ENCODE data around the gene LRRC8D.
"Not testable (repeated sequence)": the region's sequence is repeated elsewhere in the genome, so short reads cannot be mapped to it uniquely, and the experiment has no call there.

LRRC8D gene

GRCh38 chr1:89918794-89919155 lies 97.9 kb downstream of the LRRC8D start:
- DNase-seq, result no peak

DNA sequence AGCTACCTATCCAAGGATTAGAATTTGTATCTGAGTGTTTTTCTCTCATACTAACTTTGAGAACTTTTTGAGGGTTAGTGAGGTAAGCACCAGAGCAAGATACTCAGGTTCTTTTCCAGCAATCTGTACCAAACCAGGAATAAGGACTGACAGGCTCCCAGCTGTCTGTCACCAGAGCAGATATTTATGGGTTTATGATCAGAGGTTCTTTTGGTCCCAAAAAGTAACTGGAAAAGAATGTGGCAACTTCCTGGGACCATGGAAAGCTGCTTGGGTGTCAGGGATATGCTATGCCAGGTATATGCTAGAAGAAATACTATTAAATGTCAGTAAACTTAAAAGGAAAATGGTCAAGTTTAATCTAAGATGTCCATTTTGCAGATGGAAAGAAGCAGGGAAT lies 98.3 kb downstream of the LRRC8D start:
- no peak for DNase-seq

- DNase-seq, result no peak
These were observed 102.1 kb downstream of the LRRC8D start for GRCh38 chr1:89922911-89923310.

DNA sequence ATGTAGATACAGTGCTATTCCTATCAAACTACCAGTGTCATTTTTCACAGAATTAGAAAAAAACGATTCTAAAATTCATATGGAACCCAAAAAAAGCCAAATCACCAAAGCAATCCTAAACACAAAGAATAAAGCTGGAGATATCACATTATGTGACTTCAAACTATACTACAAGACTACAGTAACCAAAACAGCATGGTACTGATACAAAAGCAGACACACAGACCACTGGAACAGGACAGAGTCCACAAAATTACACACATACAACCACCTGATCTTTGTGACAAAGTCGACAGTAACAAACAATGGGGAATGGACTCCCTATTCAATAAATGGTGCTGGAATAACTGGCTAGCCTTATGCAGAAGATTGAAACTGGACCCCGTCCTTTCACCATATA lies 102.7 kb downstream of the LRRC8D start:
- no peak for DNase-seq

DNA sequence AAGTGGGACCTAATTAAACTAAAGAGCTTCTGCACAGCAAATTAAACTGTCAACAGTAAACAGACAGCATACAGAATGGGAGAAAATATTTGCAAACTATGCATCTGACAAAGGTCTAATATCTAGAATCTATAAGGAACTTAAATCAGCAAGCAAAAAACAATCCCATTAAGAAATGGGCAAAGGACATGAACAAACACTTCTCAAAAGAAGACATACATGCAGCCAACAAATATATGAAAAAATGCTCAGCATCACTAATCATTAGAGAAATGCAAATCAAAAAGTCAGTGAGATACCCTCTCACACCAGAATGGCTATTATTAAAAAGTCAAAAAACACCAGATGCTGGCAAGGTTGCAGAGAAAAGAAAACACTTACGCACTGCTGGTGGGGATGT lies 103.2 kb downstream of the LRRC8D start:
- DNase-seq, result not testable (repeated sequence)

GRCh38 chr1:89927049-89927448 lies 106.2 kb downstream of the LRRC8D start:
- DNase-seq, result no peak

DNA sequence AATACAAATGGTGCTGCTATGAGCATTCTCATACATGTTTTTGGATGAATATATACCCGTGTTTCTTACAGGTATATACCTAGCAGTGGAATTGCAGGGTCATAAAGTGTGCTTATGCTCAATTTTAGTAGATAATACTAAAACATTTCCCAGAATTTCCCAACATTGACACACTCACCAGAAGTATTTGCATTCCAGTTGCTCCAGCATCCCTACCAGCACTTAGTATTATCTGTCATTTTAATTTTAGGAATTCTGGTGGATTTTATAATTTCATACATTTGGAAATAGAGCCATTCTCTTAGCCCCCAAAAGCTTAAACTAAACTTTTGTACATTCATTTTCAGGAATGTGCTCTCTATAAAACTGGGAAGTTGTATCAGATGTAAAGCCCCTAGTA lies 106.6 kb downstream of the LRRC8D start:
- no peak for DNase-seq

DNA sequence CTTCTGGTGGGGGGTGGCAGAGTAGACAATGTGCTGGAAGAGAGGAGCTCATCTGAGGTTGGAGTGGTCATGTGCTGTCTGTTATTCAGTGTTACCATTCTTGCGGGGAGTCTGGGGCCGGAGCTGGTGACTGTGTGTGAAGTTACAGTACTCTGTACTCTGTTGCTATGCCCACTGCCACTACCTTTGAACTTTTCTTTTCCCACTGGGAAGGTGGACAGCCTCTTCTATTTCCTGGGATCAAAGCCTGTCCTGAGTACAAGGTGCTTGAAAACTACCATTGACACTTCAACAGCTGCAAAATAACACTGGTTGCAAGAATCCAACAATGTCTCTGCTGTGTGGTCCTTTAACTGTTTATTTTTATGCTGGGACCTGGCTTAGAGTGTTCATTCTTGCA lies 107.7 kb downstream of the LRRC8D start:
- no peak for DNase-seq

DNA sequence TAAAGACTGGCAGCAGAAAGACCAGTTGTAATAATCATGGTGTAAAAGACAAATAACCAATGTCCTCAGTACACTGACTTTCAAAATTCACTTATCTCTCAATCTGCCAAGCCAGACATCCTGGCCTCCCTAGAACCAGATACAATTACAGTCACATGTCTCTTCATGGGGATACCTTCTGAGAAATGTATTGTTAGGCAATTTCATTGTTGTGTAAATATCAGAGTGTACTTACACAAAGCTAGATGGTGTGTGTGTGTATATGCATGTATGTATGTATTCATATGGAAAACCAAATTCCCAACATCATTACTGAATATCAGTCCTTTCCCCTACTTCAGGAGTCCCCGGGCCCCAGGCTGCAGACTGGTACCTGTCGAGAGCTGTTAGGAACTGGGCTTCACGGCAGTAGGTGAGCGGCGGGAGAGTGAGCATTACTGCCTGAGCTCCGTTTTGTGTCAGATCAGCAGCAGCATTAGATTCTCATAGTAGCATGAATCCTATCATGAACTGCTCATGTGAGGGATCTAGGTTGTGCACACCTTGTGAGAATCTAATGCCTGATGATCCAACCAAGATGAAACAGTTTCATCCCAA lies 108.7 kb downstream of the LRRC8D start:
- no peak for DNase-seq

DNA sequence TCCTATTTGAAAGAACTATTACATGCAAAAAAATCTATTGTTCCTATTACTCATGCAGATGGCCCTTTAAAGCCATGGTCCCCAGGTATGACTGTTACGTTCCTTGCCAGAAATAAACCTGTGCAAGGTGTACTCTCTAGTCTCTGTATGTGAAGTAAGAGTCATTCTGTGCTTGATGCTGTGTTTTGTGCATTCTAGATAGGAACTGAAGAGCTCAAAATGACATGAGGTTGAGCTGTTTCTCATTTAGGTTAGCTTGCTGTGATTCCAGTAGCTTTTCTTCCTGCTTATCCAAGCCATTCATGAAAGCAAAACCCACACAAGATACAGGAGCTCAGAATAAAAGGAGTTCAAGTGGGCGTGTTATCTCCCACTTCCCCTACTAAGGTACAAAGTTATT lies 109.7 kb downstream of the LRRC8D start:
- no peak for DNase-seq

GRCh38 chr1:89931964-89932363 lies 111.1 kb downstream of the LRRC8D start:
- DNase-seq, result no peak

GRCh38 chr1:89932598-89933364 lies 111.9 kb downstream of the LRRC8D start:
- no peak for DNase-seq

GRCh38 chr1:89934461-89934860 lies 113.6 kb downstream of the LRRC8D start:
- no peak for DNase-seq

DNA sequence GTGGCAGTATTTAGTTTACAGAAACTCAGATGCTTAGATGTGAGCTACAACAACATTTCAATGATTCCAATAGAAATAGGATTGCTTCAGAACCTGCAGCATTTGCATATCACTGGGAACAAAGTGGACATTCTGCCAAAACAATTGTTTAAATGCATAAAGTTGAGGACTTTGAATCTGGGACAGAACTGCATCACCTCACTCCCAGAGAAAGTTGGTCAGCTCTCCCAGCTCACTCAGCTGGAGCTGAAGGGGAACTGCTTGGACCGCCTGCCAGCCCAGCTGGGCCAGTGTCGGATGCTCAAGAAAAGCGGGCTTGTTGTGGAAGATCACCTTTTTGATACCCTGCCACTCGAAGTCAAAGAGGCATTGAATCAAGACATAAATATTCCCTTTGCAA lies 114.4 kb downstream of the LRRC8D start:
- peak; percentile 44 for DNase-seq

GRCh38 chr1:89936694-89937093 lies 115.9 kb downstream of the LRRC8D start:
- DNase-seq, result no peak

GRCh38 chr1:89938171-89939055 lies 117.6 kb downstream of the LRRC8D start:
- DNase-seq, result peak; percentile 62

- DNase-seq, result peak; percentile 88
These were observed 118.3 kb downstream of the LRRC8D start for GRCh38 chr1:89939059-89939570.

- DNase-seq, result peak; percentile 37
These were observed 119.0 kb downstream of the LRRC8D start for GRCh38 chr1:89939693-89940438.

GRCh38 chr1:89941110-89941766 lies 120.4 kb downstream of the LRRC8D start:
- DNase-seq, result no peak

- no peak for DNase-seq
These were observed 121.2 kb downstream of the LRRC8D start for GRCh38 chr1:89942014-89942413.

DNA sequence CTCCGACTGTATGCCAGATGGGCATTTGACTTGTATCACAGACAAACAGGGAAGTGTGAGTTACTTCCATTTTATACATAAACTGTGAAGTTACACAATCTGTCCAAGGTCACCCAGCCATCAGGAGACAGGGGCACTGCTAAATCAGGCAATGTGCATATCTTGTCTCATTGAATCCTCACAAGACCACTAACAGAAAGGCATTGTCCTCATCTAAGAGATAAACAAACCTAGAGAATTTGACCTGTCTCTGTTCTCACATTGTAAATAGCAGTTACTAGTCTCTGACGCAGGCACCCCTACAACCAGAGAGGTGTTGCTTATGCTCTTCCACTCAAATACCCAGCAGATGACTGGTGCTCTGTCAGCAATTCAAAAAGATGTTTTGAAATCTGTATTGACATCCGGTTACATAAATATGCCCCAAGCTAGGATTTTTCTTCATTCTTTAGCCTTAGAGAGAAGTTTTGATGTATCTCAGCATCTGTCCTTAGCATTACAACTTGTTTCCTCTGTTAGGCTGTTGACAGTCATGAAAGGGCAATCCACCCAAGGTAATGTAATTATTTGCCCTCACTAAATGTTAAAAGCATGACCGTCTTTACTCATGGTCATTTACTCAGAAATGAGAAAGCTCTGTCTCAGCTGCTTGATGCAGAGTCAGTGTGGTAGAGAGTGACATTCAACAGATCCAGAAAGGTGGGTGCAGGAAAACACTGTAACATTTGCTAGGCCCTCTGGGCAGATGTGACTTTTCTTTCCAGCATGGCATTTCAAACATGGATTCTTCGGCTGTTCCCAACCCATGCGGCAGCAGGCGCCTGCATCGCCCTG lies 122.2 kb downstream of the LRRC8D start:
- no peak for DNase-seq
